ENCODE measurements around the gene DDX3X. TPM values are rescaled to one million over a fixed set of nuclear protein-coding genes. Genes with fewer than 3 reads are reported as not detected.

Gene DDX3X
- polyA plus RNA-seq, 1 donor from 2014 or later = 165 TPM

- Histone ChIP-seq H3K27ac (ENCODE audit: low read length) (no peak overlapping the region), H3K9ac (ENCODE audit: low read length) (no peak overlapping the region), H3K27me3 (ENCODE audit: insufficient read depth, low read depth, low read length) (no peaks in the 10 kb centered on the region), H4K20me1 (ENCODE audit: insufficient read depth) (no peaks in the 10 kb centered on the region), H3K9me2 (ENCODE audit: insufficient read depth, low read length) (no peaks in the 10 kb centered on the region), H3K79me2 (replicated peaks; ENCODE audit: insufficient read depth, low read length) (no peaks in the 10 kb centered on the region), H3F3A (ENCODE audit: insufficient read depth, low read length, poor library complexity, severe bottlenecking) (no peaks in the 10 kb centered on the region), H2AFZ (ENCODE audit: low read depth, low read length) (no peak overlapping the region), H3K36me3 (ENCODE audit: insufficient read depth, low read length) (no peaks in the 10 kb centered on the region), H3K4me3 (ENCODE audit: low read length) (no peak overlapping the region), H3K9me3 (ENCODE audit: low read length) (no peaks in the 10 kb centered on the region), H3K4me2 (ENCODE audit: low read length) (no peak overlapping the region)
- no peak for TF ChIP-seq REST (IDR thresholded peaks at IDR 0.05; ENCODE audit: borderline replicate concordance)
- TF ChIP-seq POLR2AphosphoS5 (IDR thresholded peaks at IDR 0.05) = no peak
- no peak for TF ChIP-seq TAF1 (IDR thresholded peaks at IDR 0.05; ENCODE audit: low read depth)
- no peak for TF ChIP-seq RAD21 (conservative IDR thresholded peaks at IDR 0.05)
- no peak for TF ChIP-seq CTCF (IDR thresholded peaks at IDR 0.05; ENCODE audit: poor library complexity, severe bottlenecking)
- TF ChIP-seq MXI1 (conservative IDR thresholded peaks at IDR 0.05; ENCODE audit: poor library complexity, severe bottlenecking) = no peak
- no peak for TF ChIP-seq EP300 (conservative IDR thresholded peaks at IDR 0.05; ENCODE audit: poor library complexity, severe bottlenecking)
- TF ChIP-seq SMC3 (conservative IDR thresholded peaks at IDR 0.05; ENCODE audit: poor library complexity) = no peak
- no peak for TF ChIP-seq EZH2 (IDR thresholded peaks at IDR 0.05; ENCODE audit: borderline replicate concordance, insufficient read depth, low read length, poor library complexity, severe bottlenecking)
Observed at GRCh38 chrX:41322821-41323603, 10.9 kb upstream of the DDX3X start.

DNA sequence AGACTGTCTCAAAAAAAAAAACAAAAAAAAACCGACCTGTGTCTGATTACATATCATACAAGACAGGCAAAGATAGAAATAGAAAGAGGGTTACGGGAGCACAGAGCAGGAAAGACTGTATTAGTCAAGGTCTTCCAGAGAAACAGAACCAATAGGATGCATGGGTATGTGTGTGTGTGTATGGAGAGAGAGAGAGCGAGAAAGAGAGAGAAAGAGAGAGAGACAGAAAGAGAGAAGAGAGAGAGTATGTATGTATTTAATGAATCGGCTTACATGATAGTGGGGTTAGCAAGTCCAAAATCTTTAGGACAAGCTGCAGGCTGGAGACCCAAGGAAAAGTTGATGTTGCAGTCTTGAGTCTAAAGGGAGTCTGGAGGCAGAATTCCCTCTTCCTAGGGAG, 7.5 kb upstream of the DDX3X start:
- Histone ChIP-seq H3K27me3 (ENCODE audit: insufficient read depth, low read depth, low read length) (no peaks in the 10 kb centered on the region), H2AFZ (ENCODE audit: low read depth, low read length) (no peak overlapping the region), H3K27ac (ENCODE audit: low read length) (no peak overlapping the region), H4K20me1 (ENCODE audit: insufficient read depth) (no peaks in the 10 kb centered on the region), H3K79me2 (replicated peaks; ENCODE audit: insufficient read depth, low read length) (no peaks in the 10 kb centered on the region), H3K4me3 (ENCODE audit: low read length) (no peak overlapping the region), H3K4me2 (ENCODE audit: low read length) (no peak overlapping the region), H3F3A (ENCODE audit: insufficient read depth, low read length, poor library complexity, severe bottlenecking) (no peaks in the 10 kb centered on the region), H3K9me3 (ENCODE audit: low read length) (no peaks in the 10 kb centered on the region), H3K36me3 (ENCODE audit: insufficient read depth, low read length) (no peaks in the 10 kb centered on the region), H3K9me2 (ENCODE audit: insufficient read depth, low read length) (no peaks in the 10 kb centered on the region), H3K9ac (ENCODE audit: low read length) (no peak overlapping the region)
- TF ChIP-seq RAD21 (conservative IDR thresholded peaks at IDR 0.05) = no peak
- TF ChIP-seq EP300 (conservative IDR thresholded peaks at IDR 0.05; ENCODE audit: poor library complexity, severe bottlenecking) = no peak
- TF ChIP-seq EZH2 (IDR thresholded peaks at IDR 0.05; ENCODE audit: borderline replicate concordance, insufficient read depth, low read length, poor library complexity, severe bottlenecking) = no peak
